CD14-positive monocyte (primary cell): ENCODE measurements around the gene NSFL1C. TPM values are rescaled to one million over a fixed set of nuclear protein-coding genes. Genes with fewer than 3 reads are reported as not detected.

Experiments used
- DNase-seq, 3 donors: peaks; one replicate each; pipeline ENCODE4 v3.0.0-alpha.2; 2011 to 2022
- H2AFZ ChIP-seq: 2 replicates; pipeline ENCODE4 v1.6.0; 2012; ENCODE audit warnings: mild to moderate bottlenecking, low read depth, low read length, inconsistent platforms; ENCODE audit not compliant: insufficient read depth, poor library complexity, severe bottlenecking
- H3K27ac ChIP-seq, 2 donors: 1 replicate in 1 of 2; 2 replicates in 1 of 2; pipeline ENCODE4 v1.5.1; 2012 to 2013; ENCODE audit warnings: low read length in 2 of 2, control low read depth in 1 of 2, inconsistent platforms in 1 of 2, low read depth in 1 of 2, mild to moderate bottlenecking in 1 of 2
- H3K27me3 ChIP-seq, 2 donors: one replicate each; pipeline versions ENCODE4 v1.6.0 to v1.6.1; 2011 to 2013; ENCODE audit warnings: low read length in 2 of 2; ENCODE audit not compliant: control insufficient read depth in 2 of 2, insufficient read depth in 2 of 2
- H3K36me3 ChIP-seq, 2 donors: replicated peaks in 1 of 2; 1 replicate in 1 of 2; 2 replicates in 1 of 2; pipeline versions ENCODE4 v1.5.1 to v1.6.1; 2012 to 2013; ENCODE audit warnings: low read length in 2 of 2, control low read depth in 1 of 2, inconsistent platforms in 1 of 2, mild to moderate bottlenecking in 1 of 2; ENCODE audit not compliant: insufficient read depth in 2 of 2, control insufficient read depth in 1 of 2
- H3K4me1 ChIP-seq, 2 donors: 1 replicate in 1 of 2; 2 replicates in 1 of 2; pipeline versions ENCODE4 v1.5.1 to v1.6.1; 2012 to 2013; ENCODE audit warnings: low read length in 2 of 2, control low read depth in 1 of 2, inconsistent platforms in 1 of 2, mild to moderate bottlenecking in 1 of 2, moderate library complexity in 1 of 2; ENCODE audit not compliant: insufficient read depth in 2 of 2, control insufficient read depth in 1 of 2
- H3K4me2 ChIP-seq: replicated peaks from 2 replicates; pipeline ENCODE3; 2012; ENCODE audit warnings: low read length, moderate library complexity, mild to moderate bottlenecking; ENCODE audit not compliant: poor library complexity, severe bottlenecking; ENCODE audit errors: extremely low read depth
- H3K4me3 ChIP-seq, 3 experiments: fragments of 200-600 bp in 1 of 3; sonication (generic) in 1 of 3; replicated peaks in 1 of 3; 1 replicate in 2 of 3; 2 replicates in 1 of 3; pipeline ENCODE4 v1.5.1; 2011 to 2013; ENCODE audit warnings: low read length in 3 of 3, mild to moderate bottlenecking in 3 of 3, control low read depth in 2 of 3, low read depth in 2 of 3, inconsistent platforms in 1 of 3, moderate library complexity in 1 of 3
- H3K79me2 ChIP-seq: 2 replicates; pipeline ENCODE4 v1.6.0; 2012; ENCODE audit warnings: mild to moderate bottlenecking, control low read depth, inconsistent platforms, low read length, moderate library complexity; ENCODE audit not compliant: insufficient read depth
- H3K9ac ChIP-seq: 2 replicates; pipeline ENCODE4 v1.6.0; 2017; ENCODE audit warnings: low read length, mild to moderate bottlenecking; ENCODE audit not compliant: insufficient read depth, poor library complexity, severe bottlenecking
- H3K9me3 ChIP-seq, 2 donors: replicated peaks in 1 of 2; 1 replicate in 1 of 2; 2 replicates in 1 of 2; pipeline versions ENCODE4 v1.5.1 to v1.6.1; 2012 to 2013; ENCODE audit warnings: low read length in 2 of 2, control low read depth in 1 of 2; ENCODE audit not compliant: control insufficient read depth in 1 of 2, insufficient read depth in 1 of 2
- H4K20me1 ChIP-seq: 2 replicates; pipeline ENCODE4 v1.6.0; 2012; ENCODE audit warnings: mild to moderate bottlenecking, low read length, control low read depth, moderate library complexity; ENCODE audit not compliant: insufficient read depth
- H3K27ac Mint-ChIP-seq, 7 donors: one replicate each; pipeline ENCODE4 v1.8.0; 2020; ENCODE audit warnings: mild to moderate bottlenecking in 7 of 7, mixed read lengths in 7 of 7, moderate library complexity in 6 of 7, inconsistent platforms in 2 of 7
- H3K27me3 Mint-ChIP-seq, 3 donors: one replicate each; pipeline ENCODE4 v1.8.0; 2021 to 2022; ENCODE audit warnings: low read depth in 3 of 3, mild to moderate bottlenecking in 3 of 3, mixed read lengths in 3 of 3, moderate library complexity in 3 of 3, inconsistent platforms in 1 of 3
- H3K36me3 Mint-ChIP-seq, 2 donors: one replicate each; pipeline ENCODE4 v1.8.0; 2020; ENCODE audit warnings: mixed read lengths in 2 of 2, inconsistent platforms in 1 of 2, mild to moderate bottlenecking in 1 of 2
- H3K4me1 Mint-ChIP-seq: one replicate; pipeline ENCODE4 v1.8.0; 2020; ENCODE audit warnings: mild to moderate bottlenecking, mixed read lengths
- H3K4me3 Mint-ChIP-seq, 2 donors: one replicate each; pipeline ENCODE4 v1.8.0; 2020; ENCODE audit warnings: mild to moderate bottlenecking in 2 of 2, mixed read lengths in 2 of 2, moderate library complexity in 1 of 2
- H3K9me3 Mint-ChIP-seq, 7 donors: one replicate each; pipeline ENCODE4 v1.8.0; 2020 to 2022; ENCODE audit warnings: mixed read lengths in 7 of 7, mild to moderate bottlenecking in 6 of 7, moderate library complexity in 6 of 7, inconsistent platforms in 2 of 7
- WGBS: methylation state at CpG from one replicate; pipeline ENCODE4 v1.1.5; 2013; ENCODE audit warnings: missing lambda C conversion rate; ENCODE audit not compliant: insufficient coverage; 5-methylcytosine and 5-hydroxymethylcytosine counted together
- intact Hi-C, 2 donors: fragments of 100-400 bp; cut with micrococcal nuclease; formaldehyde crosslinking; loops; one replicate each; pipeline versions ENCODE4 v1.15.0 to v1.15.1; 2023
- polyA plus RNA-seq, 3 donors: library from polyadenylated mRNA; depleted of rRNA in 1 of 3; unstranded in 2 of 3; stranded (reverse) in 1 of 3; fragments of 300-500 nt in 2 of 3; fragments of >200 nt in 1 of 3; fragmentation: Illumina TruSeq in 2 of 3; gene quantifications; 1 replicate in 2 of 3; 2 replicates in 1 of 3; pipeline ENCODE4 v1.2.3, GENCODE V29; 2012 to 2021
- TF ChIP-seq, protein P1 (sequence below): fragments of 200-600 bp; IDR thresholded peaks from one replicate; pipeline ENCODE4 v1.8.0; 2022; ENCODE audit warnings: antibody characterized with exemption, mild to moderate bottlenecking

Gene NSFL1C
- polyA plus RNA-seq, 3 donors, result 52.8 to 80.8 (median 56.8) TPM

DNA sequence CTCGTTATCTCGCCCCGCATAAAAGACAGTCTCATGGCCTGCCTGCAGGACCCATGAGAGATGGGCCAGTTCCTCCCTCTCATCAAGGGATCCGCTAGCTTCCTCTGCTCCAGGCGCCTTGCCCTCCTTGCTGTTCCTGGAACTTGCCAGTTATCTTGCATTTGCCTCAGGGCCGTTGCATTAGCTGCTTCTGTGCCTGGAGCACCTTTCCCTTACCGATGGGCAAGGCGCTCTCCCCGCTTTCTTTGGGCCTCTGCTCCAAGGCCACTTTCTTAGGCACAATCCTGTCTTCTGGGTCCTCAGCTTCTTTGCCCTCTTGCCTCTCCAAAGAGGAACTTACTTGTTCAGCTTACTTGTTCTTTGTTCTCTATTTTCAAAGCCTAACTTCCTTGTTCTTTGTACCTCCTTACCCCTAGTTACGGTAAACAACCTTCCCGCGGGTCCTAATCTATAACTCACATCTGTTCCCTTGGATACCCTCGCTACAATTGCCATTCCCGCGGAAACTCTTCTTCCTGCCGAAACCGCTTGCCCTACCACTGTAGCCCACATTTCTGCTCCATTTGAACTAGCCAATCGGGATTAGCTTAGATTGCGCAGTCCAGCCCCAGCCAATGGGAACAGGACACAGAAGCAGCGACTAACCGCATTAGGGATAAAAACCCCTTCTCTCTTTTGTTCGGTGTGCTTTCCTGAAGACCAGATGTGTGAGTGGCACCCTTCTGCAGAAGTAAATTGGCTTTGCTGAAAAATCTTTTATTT lies 887 bp upstream of the NSFL1C start:
- H3K4me3 ChIP-seq, result peak overlapping the region; percentile 36 to 87 (median 67)
- peak overlapping the region; percentile 90 for H3K4me2 ChIP-seq
- H4K20me1 ChIP-seq, result peaks cover 83% of the 10 kb centered on the region
- H3K36me3 ChIP-seq, result peaks cover 26 to 72% of the 10 kb centered on the region in 2 donors
- peaks cover 74 to 94% of the 10 kb centered on the region in 2 donors for H3K4me1 ChIP-seq
- peak overlapping the region; percentile 87 to 91 for H3K4me3 Mint-ChIP-seq
- TF ChIP-seq, protein P1, sequence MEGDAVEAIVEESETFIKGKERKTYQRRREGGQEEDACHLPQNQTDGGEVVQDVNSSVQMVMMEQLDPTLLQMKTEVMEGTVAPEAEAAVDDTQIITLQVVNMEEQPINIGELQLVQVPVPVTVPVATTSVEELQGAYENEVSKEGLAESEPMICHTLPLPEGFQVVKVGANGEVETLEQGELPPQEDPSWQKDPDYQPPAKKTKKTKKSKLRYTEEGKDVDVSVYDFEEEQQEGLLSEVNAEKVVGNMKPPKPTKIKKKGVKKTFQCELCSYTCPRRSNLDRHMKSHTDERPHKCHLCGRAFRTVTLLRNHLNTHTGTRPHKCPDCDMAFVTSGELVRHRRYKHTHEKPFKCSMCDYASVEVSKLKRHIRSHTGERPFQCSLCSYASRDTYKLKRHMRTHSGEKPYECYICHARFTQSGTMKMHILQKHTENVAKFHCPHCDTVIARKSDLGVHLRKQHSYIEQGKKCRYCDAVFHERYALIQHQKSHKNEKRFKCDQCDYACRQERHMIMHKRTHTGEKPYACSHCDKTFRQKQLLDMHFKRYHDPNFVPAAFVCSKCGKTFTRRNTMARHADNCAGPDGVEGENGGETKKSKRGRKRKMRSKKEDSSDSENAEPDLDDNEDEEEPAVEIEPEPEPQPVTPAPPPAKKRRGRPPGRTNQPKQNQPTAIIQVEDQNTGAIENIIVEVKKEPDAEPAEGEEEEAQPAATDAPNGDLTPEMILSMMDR, result no peak
- no peaks in the 10 kb centered on the region for H3K9me3 Mint-ChIP-seq
- peaks cover 80% of the 10 kb centered on the region for H3K4me1 Mint-ChIP-seq
- H3K79me2 ChIP-seq, result peaks cover 66% of the 10 kb centered on the region
- no peaks in the 10 kb centered on the region for H3K9me3 ChIP-seq
- H3K36me3 Mint-ChIP-seq, result peaks cover 44 to 64% of the 10 kb centered on the region in 2 donors
- WGBS, result under 1% methylated on average over 17 of the region's 22 CpGs
- no peaks in the 10 kb centered on the region for H3K27me3 ChIP-seq
- H3K27ac Mint-ChIP-seq, result peak overlapping the region; percentile 96 to 100 (median 99)
- H3K9ac ChIP-seq, result peak overlapping the region; percentile 89
- intact Hi-C loops, result loop anchor here in 1 of 2 donors (5.0 kb wide), 2 partner anchors 35 to 350 kb away; partner anchors contain the start of gene PSMF1
- H3K27me3 Mint-ChIP-seq, result peaks cover 0 to 2% (median 0%) of the 10 kb centered on the region in 3 donors
- DNase-seq, result peak; percentile 75 to 85 (median 79)
- peak overlapping the region; percentile 64 for H2AFZ ChIP-seq
- H3K27ac ChIP-seq, result peak overlapping the region; percentile 74 to 97

DNA sequence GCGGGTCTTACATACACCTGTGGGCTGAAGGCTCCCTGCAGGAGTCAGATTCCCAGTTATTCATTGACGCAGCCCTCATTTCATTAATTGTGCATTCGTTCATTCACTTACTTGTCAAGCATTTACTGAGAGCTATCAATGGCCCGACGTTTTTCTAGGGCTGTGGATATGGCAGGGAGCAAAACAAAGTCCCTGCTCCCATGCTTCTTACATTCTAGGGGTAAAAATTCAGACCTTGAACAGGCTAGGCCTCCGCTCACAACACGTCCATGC lies 369 bp upstream of the NSFL1C start:
- Mint-ChIP-seq H3K4me1 (peaks cover 78% of the 10 kb centered on the region), H3K27ac (peak overlapping the region; percentile 96 to 100 (median 99)), H3K27me3 (peaks cover 0 to 2% (median 0%) of the 10 kb centered on the region in 3 donors), H3K4me3 (peak overlapping the region; percentile 87 to 91), H3K9me3 (no peaks in the 10 kb centered on the region), H3K36me3 (peaks cover 48 to 64% of the 10 kb centered on the region in 2 donors)
- Histone ChIP-seq H3K27ac (peak overlapping the region; percentile 74 to 97), H3K9me3 (no peaks in the 10 kb centered on the region), H3K9ac (peak overlapping the region; percentile 89), H3K36me3 (peaks cover 24 to 72% of the 10 kb centered on the region in 2 donors), H3K4me1 (peaks cover 70 to 89% of the 10 kb centered on the region in 2 donors), H2AFZ (peak overlapping the region; percentile 64), H3K4me2 (peak overlapping the region; percentile 90), H3K79me2 (peaks cover 66% of the 10 kb centered on the region), H3K27me3 (no peaks in the 10 kb centered on the region), H4K20me1 (peaks cover 83% of the 10 kb centered on the region), H3K4me3 (peak overlapping the region; percentile 36 to 87 (median 67))
- 0% methylated on average over 7 of the region's 7 CpGs for whole genome bisulfite sequencing
- no peak for DNase-seq
- intact Hi-C loops, result loop anchor here in 1 of 2 donors (5.0 kb wide), 2 partner anchors 35 to 350 kb away; partner anchors contain the start of gene PSMF1
- TF ChIP-seq, protein P1, result peak; percentile 79
